Measurements from ENCODE around the gene GRIA1. TPM values are rescaled to one million over a fixed set of nuclear protein-coding genes. Genes with fewer than 3 reads are reported as not detected.

The GRIA1 gene
- total RNA-seq, result 0.40 and 0.65 TPM in 2 replicates

DNA sequence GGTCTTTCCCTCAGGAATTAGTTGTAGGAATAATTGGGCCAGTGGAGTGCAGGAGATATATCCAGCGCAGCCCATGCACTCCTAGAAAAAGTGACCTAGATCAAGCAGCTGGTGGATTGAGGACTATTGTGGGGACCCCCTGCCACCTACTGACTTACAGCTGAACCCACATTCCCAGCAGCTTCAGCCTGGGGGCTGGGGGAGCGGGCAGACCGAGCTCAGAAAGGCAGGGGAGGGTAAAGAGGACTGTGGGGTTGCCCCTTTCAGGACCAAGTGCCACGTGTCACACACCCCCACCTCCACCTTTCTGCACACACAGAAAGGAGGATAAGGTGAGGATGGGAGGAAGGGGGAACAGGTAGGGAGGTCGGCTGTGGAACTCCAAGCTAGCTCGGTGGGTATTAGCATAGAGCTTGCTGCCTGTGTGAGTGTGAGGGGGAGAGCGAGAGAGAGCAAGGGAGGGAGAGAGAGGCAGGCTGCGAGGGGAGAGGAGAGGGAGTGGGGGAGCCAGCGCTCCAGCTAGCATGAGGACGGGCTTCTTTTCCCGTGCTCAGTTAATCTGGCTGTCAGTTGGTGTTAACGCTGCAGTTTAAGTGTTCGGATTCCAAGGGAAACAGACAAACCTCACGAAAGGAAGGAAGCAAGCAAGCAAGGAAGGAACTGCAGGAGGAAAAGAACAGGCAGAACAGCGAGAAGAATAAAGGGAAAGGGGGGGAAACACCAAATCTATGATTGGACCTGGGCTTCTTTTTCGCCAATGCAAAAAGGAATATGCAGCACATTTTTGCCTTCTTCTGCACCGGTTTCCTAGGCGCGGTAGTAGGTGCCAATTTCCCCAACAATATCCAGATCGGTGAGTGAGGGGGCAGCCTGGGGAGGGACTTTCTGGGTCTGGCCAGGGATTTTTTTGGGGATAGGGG is at the start of gene GRIA1:
GRIA1 (plus strand) TSS at position 553 of the 920 bp plus-strand sequence.

Measured in epithelial cell of alveolus of lung (primary cell).